Measurements from ENCODE around the gene LRRFIP2.

DNA sequence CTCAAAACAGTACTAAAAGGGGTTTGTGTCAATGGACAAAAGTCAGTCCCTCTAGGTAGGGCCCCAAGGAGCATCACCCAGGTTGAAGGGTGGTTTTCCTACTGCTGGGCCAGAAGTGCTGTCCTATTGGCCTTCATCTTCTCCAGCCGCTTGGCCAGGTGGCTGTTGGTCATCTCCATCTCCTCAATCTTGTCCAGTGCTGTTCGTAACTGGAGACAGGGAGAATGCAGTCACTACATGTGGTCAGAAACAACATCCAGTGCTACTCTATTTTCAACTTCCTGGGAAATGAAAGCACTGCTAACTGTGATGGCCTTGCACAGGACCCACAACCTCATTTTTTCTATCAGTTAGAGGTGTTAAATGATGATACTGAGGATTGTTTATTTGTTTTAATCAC lies 120.6 kb downstream of the LRRFIP2 start:
- TF ChIP-seq, protein P1, sequence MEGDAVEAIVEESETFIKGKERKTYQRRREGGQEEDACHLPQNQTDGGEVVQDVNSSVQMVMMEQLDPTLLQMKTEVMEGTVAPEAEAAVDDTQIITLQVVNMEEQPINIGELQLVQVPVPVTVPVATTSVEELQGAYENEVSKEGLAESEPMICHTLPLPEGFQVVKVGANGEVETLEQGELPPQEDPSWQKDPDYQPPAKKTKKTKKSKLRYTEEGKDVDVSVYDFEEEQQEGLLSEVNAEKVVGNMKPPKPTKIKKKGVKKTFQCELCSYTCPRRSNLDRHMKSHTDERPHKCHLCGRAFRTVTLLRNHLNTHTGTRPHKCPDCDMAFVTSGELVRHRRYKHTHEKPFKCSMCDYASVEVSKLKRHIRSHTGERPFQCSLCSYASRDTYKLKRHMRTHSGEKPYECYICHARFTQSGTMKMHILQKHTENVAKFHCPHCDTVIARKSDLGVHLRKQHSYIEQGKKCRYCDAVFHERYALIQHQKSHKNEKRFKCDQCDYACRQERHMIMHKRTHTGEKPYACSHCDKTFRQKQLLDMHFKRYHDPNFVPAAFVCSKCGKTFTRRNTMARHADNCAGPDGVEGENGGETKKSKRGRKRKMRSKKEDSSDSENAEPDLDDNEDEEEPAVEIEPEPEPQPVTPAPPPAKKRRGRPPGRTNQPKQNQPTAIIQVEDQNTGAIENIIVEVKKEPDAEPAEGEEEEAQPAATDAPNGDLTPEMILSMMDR (conservative IDR thresholded peaks at IDR 0.05 in 1 of 2, IDR thresholded peaks at IDR 0.05 in 1 of 2; ENCODE audit: low read depth in 1 of 2, low read length in 2 of 2), result no peak
- no peak for TF ChIP-seq EZH2 (IDR thresholded peaks at IDR 0.05; ENCODE audit: low read length, missing control alignments)

Data from fibroblast of lung (primary cell).